HFFc6 (cell line): ENCODE results near the gene SF3B1. TPM values are rescaled to one million over a fixed set of nuclear protein-coding genes. Genes with fewer than 3 reads are reported as not detected.

Experiments
- DNase-seq: peaks from one replicate; pipeline ENCODE4 v3.0.0-alpha.2; 2018
- H3K27ac Mint-ChIP-seq: 2 replicates; pipeline ENCODE4 v1.8.0; 2020; ENCODE audit warnings: mild to moderate bottlenecking, mixed read lengths
- H3K27me3 Mint-ChIP-seq: 2 replicates; pipeline ENCODE4 v1.8.0; 2021; ENCODE audit warnings: mild to moderate bottlenecking, moderate library complexity, mixed read lengths; ENCODE audit not compliant: insufficient read depth
- H3K36me3 Mint-ChIP-seq: 2 replicates; pipeline ENCODE4 v1.8.0; 2021; ENCODE audit warnings: low read depth, mixed read lengths
- H3K4me1 Mint-ChIP-seq: 2 replicates; pipeline ENCODE4 v1.8.0; 2020; ENCODE audit warnings: low read depth, mixed read lengths
- H3K4me3 Mint-ChIP-seq: 2 replicates; pipeline ENCODE4 v1.8.0; 2020; ENCODE audit warnings: mild to moderate bottlenecking, moderate library complexity, mixed read lengths
- H3K9me3 Mint-ChIP-seq: 2 replicates; pipeline ENCODE4 v1.8.0; 2020; ENCODE audit warnings: mild to moderate bottlenecking, mixed read lengths
- total RNA-seq, 6 experiments: library from RNA; stranded (reverse); fragmentation: NEBNext Ultra II Directional; extraction: Animal tissue kit (Norgen Biotek cat#: 25700); gene quantifications; 2 replicates in 1 of 6; 3 replicates in 5 of 6; pipeline ENCODE4 v1.2.3, GENCODE V29; 2021
- TF ChIP-seq, protein P1 (sequence below): fragments of 200-600 bp; sonication (generic); IDR thresholded peaks from 2 replicates; pipeline ENCODE4 v1.5.0; 2021; ENCODE audit warnings: antibody characterized with exemption, mild to moderate bottlenecking

Gene SF3B1
- total RNA-seq, 6 experiments from 2014 or later = 158 to 189 (median 175) TPM

DNA sequence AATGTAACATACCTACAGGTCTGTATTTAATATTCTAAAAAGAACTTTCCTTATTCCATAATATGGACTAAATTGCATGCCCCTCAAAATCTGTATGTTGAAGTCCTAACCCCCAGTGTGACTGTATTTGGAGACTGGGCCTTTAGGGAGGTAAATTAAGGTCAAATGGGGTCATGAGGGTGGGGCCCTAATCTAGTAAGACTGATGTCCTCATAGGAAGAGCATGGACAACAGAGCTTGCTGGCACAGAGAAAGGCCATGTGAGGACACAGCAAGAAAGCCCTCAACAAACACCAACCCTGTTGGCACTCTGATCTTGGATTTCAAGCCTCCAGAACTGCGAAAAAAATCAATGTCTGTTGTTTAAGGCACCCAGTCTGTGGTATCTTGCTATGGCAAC lies 18.6 kb downstream of the SF3B1 start:
- DNase-seq = no peak
- Mint-ChIP-seq H3K27me3 (no peaks in the 10 kb centered on the region; the same call in 1 of the 2 replicates), H3K36me3 (peaks cover 39% of the 10 kb centered on the region), H3K27ac (no peak overlapping the region), H3K9me3 (no peaks in the 10 kb centered on the region), H3K4me3 (no peak overlapping the region), H3K4me1 (peaks cover 11% of the 10 kb centered on the region)
- TF ChIP-seq, protein P1, sequence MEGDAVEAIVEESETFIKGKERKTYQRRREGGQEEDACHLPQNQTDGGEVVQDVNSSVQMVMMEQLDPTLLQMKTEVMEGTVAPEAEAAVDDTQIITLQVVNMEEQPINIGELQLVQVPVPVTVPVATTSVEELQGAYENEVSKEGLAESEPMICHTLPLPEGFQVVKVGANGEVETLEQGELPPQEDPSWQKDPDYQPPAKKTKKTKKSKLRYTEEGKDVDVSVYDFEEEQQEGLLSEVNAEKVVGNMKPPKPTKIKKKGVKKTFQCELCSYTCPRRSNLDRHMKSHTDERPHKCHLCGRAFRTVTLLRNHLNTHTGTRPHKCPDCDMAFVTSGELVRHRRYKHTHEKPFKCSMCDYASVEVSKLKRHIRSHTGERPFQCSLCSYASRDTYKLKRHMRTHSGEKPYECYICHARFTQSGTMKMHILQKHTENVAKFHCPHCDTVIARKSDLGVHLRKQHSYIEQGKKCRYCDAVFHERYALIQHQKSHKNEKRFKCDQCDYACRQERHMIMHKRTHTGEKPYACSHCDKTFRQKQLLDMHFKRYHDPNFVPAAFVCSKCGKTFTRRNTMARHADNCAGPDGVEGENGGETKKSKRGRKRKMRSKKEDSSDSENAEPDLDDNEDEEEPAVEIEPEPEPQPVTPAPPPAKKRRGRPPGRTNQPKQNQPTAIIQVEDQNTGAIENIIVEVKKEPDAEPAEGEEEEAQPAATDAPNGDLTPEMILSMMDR = no peak

DNA sequence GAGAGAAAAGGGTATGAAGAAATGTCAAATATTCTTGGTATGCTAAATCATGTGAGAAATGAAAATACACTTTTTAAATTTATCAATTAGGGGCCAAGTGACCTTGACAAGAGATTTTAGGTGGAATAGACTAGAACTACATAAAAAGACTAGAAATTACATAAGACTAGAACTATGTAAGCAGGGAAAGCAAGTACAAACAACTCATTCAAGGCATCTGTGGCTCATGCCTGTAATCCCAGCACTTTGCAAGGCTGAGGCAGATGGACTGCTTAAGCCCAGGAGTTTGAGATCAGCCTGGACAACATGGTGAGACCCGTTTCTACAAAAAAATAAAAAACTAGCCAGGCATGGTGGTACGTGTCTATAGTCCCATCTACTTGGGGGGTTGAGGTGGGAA lies 20.3 kb downstream of the SF3B1 start:
- Mint-ChIP-seq H3K4me3 (no peak overlapping the region), H3K27ac (peak overlapping the region; percentile 32), H3K27me3 (no peaks in the 10 kb centered on the region; the same call in 1 of the 2 replicates), H3K4me1 (peaks cover 11% of the 10 kb centered on the region), H3K9me3 (no peaks in the 10 kb centered on the region), H3K36me3 (peaks cover 42% of the 10 kb centered on the region)
- TF ChIP-seq, protein P1 = no peak
- no peak for DNase-seq

DNA sequence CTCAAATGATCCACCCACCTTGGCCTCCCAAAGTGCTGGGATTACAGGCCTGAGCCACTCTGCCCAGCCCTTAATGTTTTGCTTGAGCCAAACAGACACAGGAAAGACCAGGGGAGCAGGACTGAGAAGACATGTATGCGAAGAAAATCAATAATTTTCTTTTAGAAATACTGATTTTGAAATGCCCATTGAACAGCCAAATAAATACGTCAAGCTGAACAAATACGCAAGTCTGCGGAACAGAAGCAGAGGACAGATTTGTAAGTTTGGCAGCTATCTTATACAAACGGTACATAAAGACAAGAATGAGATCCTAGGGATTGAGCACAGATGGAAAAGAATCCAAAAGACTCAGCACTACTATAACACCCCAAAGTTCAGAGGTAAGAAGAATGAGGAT lies 20.8 kb downstream of the SF3B1 start:
- peaks cover 11% of the 10 kb centered on the region for H3K4me1 Mint-ChIP-seq
- TF ChIP-seq, protein P1 = no peak

DNA sequence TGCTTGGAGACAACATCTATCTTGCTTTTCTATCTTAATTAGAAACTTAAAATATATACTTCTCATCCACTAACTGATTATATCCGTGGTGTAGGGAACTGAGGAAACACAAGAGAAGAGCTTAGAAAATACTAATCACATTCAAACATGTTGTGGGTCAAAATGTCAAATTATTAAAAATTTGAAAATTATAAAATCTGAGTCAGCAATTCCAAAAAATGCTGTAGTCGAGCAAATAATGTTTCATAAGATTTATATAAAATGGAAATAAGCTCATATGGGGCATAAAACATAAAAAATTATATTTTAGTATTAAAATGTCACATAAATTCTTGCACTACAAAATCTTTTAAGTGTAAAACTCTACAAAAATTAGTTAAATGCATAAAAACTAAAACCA lies 29.2 kb downstream of the SF3B1 start:
- no peak overlapping the region for H3K27ac Mint-ChIP-seq
- H3K4me1 Mint-ChIP-seq = peaks cover 8% of the 10 kb centered on the region
- TF ChIP-seq, protein P1 = no peak
- H3K36me3 Mint-ChIP-seq = peaks cover 41% of the 10 kb centered on the region
- DNase-seq = no peak
- no peaks in the 10 kb centered on the region for H3K9me3 Mint-ChIP-seq
- H3K4me3 Mint-ChIP-seq = no peak overlapping the region
- peaks cover 1% of the 10 kb centered on the region; the same call in 1 of the 2 replicates for H3K27me3 Mint-ChIP-seq

More for the DNA sequence above, 20.8 kb downstream of the SF3B1 start:
- Mint-ChIP-seq H3K9me3 (no peaks in the 10 kb centered on the region), H3K36me3 (peaks cover 43% of the 10 kb centered on the region), H3K27ac (peak overlapping the region; percentile 32; the same call in 1 of the 2 replicates), H3K4me3 (no peak overlapping the region), H3K27me3 (no peaks in the 10 kb centered on the region; the same call in 1 of the 2 replicates)
- DNase-seq = no peak

DNA sequence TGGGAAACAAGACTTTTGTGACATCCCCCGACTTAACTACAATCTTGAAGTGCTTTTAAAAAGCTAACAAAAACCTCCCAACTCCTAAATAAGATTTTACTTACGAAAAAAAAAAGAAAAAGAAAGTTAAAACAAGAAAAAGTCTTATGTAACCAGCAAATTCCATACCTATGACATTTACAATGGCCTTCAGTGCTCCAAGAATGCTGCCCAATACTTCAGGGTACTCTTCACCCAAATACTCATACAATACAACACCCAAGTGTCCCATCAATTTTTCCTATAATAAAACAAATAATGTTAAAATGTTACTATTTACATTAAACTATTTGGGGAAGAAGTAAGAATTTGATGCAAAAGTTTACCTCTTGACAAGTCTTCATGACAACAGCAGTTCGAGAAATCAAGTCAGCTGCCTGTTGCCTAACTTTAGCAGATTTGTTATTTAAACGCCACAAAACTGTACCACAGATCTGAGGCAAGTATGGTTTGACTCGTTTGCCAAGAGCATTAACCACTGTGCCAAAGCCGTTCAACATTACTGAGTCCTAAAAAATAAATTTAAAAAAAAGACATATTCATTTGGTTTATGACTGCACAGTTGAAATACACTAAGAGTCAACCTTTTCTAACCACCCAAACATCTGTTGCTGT lies 34.8 kb downstream of the SF3B1 start:
- peaks cover 39% of the 10 kb centered on the region for H3K4me1 Mint-ChIP-seq
- H3K9me3 Mint-ChIP-seq = no peaks in the 10 kb centered on the region
- TF ChIP-seq, protein P1 = no peak
- H3K27ac Mint-ChIP-seq = peak overlapping the region; percentile 72
- H3K27me3 Mint-ChIP-seq = peaks cover 1% of the 10 kb centered on the region
- H3K36me3 Mint-ChIP-seq = peaks cover 68% of the 10 kb centered on the region
- H3K4me3 Mint-ChIP-seq = no peak overlapping the region; the same call in 1 of the 2 replicates
- DNase-seq = no peak
